Tibial nerve (tissue), 4 donors: ENCODE results near the gene RETREG2. TPM values are rescaled to one million over a fixed set of nuclear protein-coding genes. Genes with fewer than 3 reads are reported as not detected.

Source experiments
- DNase-seq, 2 donors: peaks; one replicate each; pipeline ENCODE4 v3.0.0-alpha.2; 2019; ENCODE audit warnings: low spot score in 2 of 2
- H3K27ac ChIP-seq, 4 donors: fragments of 200-600 bp; sonication (generic) in 3 of 4; one replicate each; pipeline ENCODE4 v1.5.1; 2017 to 2019; ENCODE audit warnings: mild to moderate bottlenecking in 1 of 4
- H3K27me3 ChIP-seq, 2 donors: fragments of 200-600 bp; sonication (generic) in 1 of 2; one replicate each; pipeline versions ENCODE4 v1.5.1 to v1.6.0; 2017 to 2019
- H3K36me3 ChIP-seq, 3 donors: fragments of 200-600 bp; sonication (generic); one replicate each; pipeline ENCODE4 v1.5.1; 2018 to 2019
- H3K4me1 ChIP-seq, 4 donors: fragments of 200-600 bp; sonication (generic) in 3 of 4; one replicate each; pipeline ENCODE4 v1.5.1; 2017 to 2019
- H3K4me3 ChIP-seq, 4 donors: fragments of 200-600 bp; sonication (generic) in 3 of 4; one replicate each; pipeline ENCODE4 v1.5.1; 2017 to 2019; ENCODE audit warnings: mild to moderate bottlenecking in 1 of 4, moderate library complexity in 1 of 4
- H3K9me3 ChIP-seq, 4 donors: fragments of 200-600 bp; sonication (generic) in 3 of 4; one replicate each; pipeline ENCODE4 v1.5.1; 2017 to 2019
- CTCF ChIP-seq, 5 experiments: fragments of 200-600 bp in 3 of 5; fragments of 450-650 bp in 2 of 5; sonication (generic) in 3 of 5; IDR thresholded peaks; one replicate each; pipeline ENCODE4 v1.5.1; 2016 to 2019; ENCODE audit warnings: antibody characterized with exemption in 5 of 5, mild to moderate bottlenecking in 3 of 5, moderate library complexity in 2 of 5
- EP300 ChIP-seq, 2 donors: sonication (generic); formaldehyde crosslinking; IDR thresholded peaks; one replicate each; pipeline ENCODE4 v1.6.1; 2017; ENCODE audit warnings: antibody characterized with exemption in 2 of 2, mild to moderate bottlenecking in 1 of 2
- POLR2A ChIP-seq, 2 donors: fragments of 450-650 bp; IDR thresholded peaks; one replicate each; pipeline ENCODE4 v1.6.1; 2017; ENCODE audit warnings: antibody characterized with exemption in 2 of 2, mild to moderate bottlenecking in 2 of 2, moderate library complexity in 2 of 2
- WGBS, 2 donors: methylation state at CpG; one replicate each; pipeline ENCODE4 v1.1.5; 2018; 5-methylcytosine and 5-hydroxymethylcytosine counted together
- total RNA-seq, 4 donors: library from RNA; depleted of rRNA; stranded (reverse); fragments of >200 nt; gene quantifications; one replicate each; pipeline ENCODE4 v1.1.0, GENCODE V29; 2016

Gene RETREG2
- total RNA-seq, 4 donors from 2014 or later, result 45.8 to 59.4 (median 54.3) TPM

DNA sequence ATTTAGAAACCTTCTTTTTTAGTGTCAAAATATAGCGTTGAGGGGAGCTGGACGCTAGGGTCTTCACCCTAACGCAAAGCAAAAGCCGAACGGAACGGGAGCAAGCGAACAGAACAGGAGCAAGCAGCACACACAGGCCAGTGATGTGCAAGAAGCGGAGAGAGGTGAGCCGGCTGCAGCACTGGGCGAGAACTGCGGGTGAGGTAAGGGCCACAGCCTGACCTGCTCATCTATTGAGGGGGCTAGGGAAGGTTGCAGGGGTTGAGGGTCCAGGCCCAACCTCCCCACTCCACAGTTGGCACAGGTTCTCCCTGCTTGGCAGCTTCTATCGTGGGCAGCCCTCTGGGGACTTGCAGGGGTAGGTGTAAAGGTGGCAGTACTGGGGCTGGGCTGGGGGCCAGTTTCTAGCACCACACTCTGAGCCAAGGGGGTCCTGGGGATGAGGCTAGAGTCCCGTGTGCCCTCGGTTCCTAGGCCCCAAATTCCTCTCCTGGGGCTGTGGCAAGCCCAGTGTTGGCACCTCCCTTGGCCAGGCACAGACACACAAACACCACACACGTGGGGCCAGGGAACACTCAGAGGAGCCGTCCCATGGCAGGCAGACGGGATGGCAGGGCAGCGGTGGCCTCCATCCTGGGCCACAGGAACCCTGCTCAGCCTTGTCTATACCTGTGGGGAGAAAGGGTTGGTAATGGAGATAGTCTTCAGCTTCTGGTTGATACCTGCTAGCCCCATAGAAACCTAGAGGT lies 41.9 kb downstream of the RETREG2 start:
- H3K36me3 ChIP-seq, result peaks cover 4 to 68% (median 31%) of the 10 kb centered on the region in 3 donors
- H3K4me1 ChIP-seq, result peaks cover 0 to 48% (median 24%) of the 10 kb centered on the region in 4 donors
- no peaks in the 10 kb centered on the region for H3K9me3 ChIP-seq
- no peak for DNase-seq
- peak overlapping the region in 1 of 4 donors; percentile 84 for H3K27ac ChIP-seq
- H3K27me3 ChIP-seq, result no peaks in the 10 kb centered on the region
- 84 to 88% methylated on average over 15 to 18 of the region's 18 CpGs for WGBS, 2 donors
- no peak for TF ChIP-seq EP300 (IDR thresholded peaks at IDR 0.05)
- no peak for TF ChIP-seq CTCF (IDR thresholded peaks at IDR 0.05)
- no peak for TF ChIP-seq POLR2A (IDR thresholded peaks at IDR 0.05)
- peak overlapping the region in 1 of 4 donors; percentile 80 for H3K4me3 ChIP-seq

- Histone ChIP-seq H3K27ac (no peak overlapping the region), H3K4me3 (no peak overlapping the region), H3K36me3 (peaks cover 4 to 68% (median 31%) of the 10 kb centered on the region in 3 donors), H3K4me1 (peaks cover 0 to 43% (median 24%) of the 10 kb centered on the region in 4 donors), H3K27me3 (no peaks in the 10 kb centered on the region), H3K9me3 (no peaks in the 10 kb centered on the region)
- TF ChIP-seq CTCF (IDR thresholded peaks at IDR 0.05) (no peak), POLR2A (IDR thresholded peaks at IDR 0.05) (no peak), EP300 (IDR thresholded peaks at IDR 0.05) (no peak)
- DNase-seq, result no peak
- WGBS, 2 donors, result 86 to 90% methylated on average over 18 of the region's 19 CpGs
Observed at GRCh38 chr2:219220652-219221402, 42.8 kb downstream of the RETREG2 start.

DNA sequence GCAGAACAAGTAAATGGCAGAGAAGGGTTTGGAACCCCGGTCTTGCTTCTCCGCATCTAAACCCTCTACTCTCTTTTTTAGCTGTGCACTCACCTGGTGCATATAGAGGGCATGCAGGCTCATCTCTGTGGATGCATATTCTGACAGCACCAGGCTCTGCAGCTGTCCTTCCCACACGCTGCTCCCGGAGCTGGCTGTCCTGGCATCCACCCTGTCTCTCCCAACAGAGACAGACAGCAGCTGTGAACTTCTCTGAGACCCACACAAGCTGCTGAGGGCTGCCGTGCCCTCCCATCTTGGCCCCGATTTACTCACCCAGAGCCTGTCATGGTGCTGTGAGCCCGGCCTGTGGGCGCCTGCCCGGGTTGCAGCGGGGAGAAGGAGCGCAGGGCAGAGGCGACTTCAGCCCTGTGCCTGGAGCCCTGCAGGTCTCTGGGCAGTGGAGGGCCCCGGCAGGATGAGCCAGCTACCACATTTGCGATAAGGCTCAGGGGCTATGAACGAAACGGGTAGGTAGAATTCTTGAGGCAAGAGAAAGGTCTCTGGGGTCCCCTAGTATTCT lies 44.0 kb downstream of the RETREG2 start:
- no peaks in the 10 kb centered on the region for H3K9me3 ChIP-seq
- no peak overlapping the region for H3K4me3 ChIP-seq
- peaks cover 4 to 70% (median 31%) of the 10 kb centered on the region in 3 donors for H3K36me3 ChIP-seq
- H3K27ac ChIP-seq, result no peak overlapping the region
- WGBS, 2 donors, result 90 to 92% methylated on average over 11 to 16 of the region's 16 CpGs
- DNase-seq, result no peak
- TF ChIP-seq EP300 (IDR thresholded peaks at IDR 0.05) (no peak), POLR2A (IDR thresholded peaks at IDR 0.05) (no peak), CTCF (IDR thresholded peaks at IDR 0.05) (no peak)
- H3K4me1 ChIP-seq, result peaks cover 0 to 32% (median 21%) of the 10 kb centered on the region in 4 donors
- no peaks in the 10 kb centered on the region for H3K27me3 ChIP-seq

GRCh38 chr2:219223831-219224610 lies 45.9 kb downstream of the RETREG2 start:
- WGBS, 2 donors, result 90 to 93% methylated on average over 31 of the region's 31 CpGs
- Histone ChIP-seq H3K27ac (no peak overlapping the region), H3K27me3 (no peaks in the 10 kb centered on the region), H3K4me1 (peaks cover 0 to 33% (median 20%) of the 10 kb centered on the region in 4 donors), H3K9me3 (no peaks in the 10 kb centered on the region), H3K4me3 (no peak overlapping the region), H3K36me3 (peaks cover 4 to 70% (median 31%) of the 10 kb centered on the region in 3 donors)
- TF ChIP-seq EP300 (IDR thresholded peaks at IDR 0.05) (no peak), POLR2A (IDR thresholded peaks at IDR 0.05) (no peak), CTCF (IDR thresholded peaks at IDR 0.05) (no peak)
- no peak for DNase-seq
